K562 (cell line): ENCODE results near the gene HPCAL1. TPM values are rescaled to one million over a fixed set of nuclear protein-coding genes. Genes with fewer than 3 reads are reported as not detected.
A peak's percentile ranks its signal among the peaks of the same experiment; 100 is the strongest.

Source experiments
- ATAC-seq: fragments of 200-7000 bp; cut with Tn5 transposase; 3 replicates; pipeline ENCODE4 v1.9.1; 2020; ENCODE audit warnings: moderate library complexity
- BruUV-seq: library from RNA; stranded (reverse); fragments of 400-500 nt; replicated peaks from 2 replicates; lab custom pipeline; 2021; lab: Mats Ljungman, UMichigan
- CTCF ChIA-PET: fragments of 300-600 bp; formaldehyde crosslinking; extraction: SDS; loops from one replicate; lab custom pipeline; 2021; ENCODE audit warnings: low intra/inter-chr PET ratio; lab: Yijun Ruan, JAX
- POLR2A ChIA-PET: fragments of 300-600, 350-650 bp; sonication (Branson Sonifier 250); formaldehyde crosslinking; extraction: SDS; loops from one replicate; lab custom pipeline; 2021; ENCODE audit warnings: antibody characterized with exemption, inconsistent platforms; lab: Yijun Ruan, JAX
- DNase-seq, 4 experiments: peaks; one replicate each; pipeline versions ENCODE4 v3.0.0 to v3.0.0-alpha.2; 2011 to 2018; ENCODE audit warnings: low spot score in 3 of 4, mixed read lengths in 3 of 4; ENCODE audit errors: extremely low read depth in 1 of 4
- FAIRE-seq: peaks from 2 replicates; lab custom pipeline; 2011; peaks lifted over from hg19 to GRCh38; lab: Jason Lieb, UNC
- H2AFZ ChIP-seq: 2 replicates; pipeline ENCODE4 v1.6.0; 2011; ENCODE audit warnings: low read depth, low read length, control low read depth, inconsistent platforms
- H3K27ac ChIP-seq: fragments of 200-600 bp; 3 replicates; pipeline ENCODE4 v1.8.0; 2011; ENCODE audit warnings: low read depth, mild to moderate bottlenecking, control low read depth, inconsistent platforms, low read length, moderate library complexity, mixed read lengths; ENCODE audit errors: extremely low read depth
- H3K27me3 ChIP-seq, 2 experiments: fragments of 300-600 bp in 1 of 2; 2 replicates in 1 of 2; 3 replicates in 1 of 2; pipeline versions ENCODE4 v1.6.0 to v1.8.0; 2011; ENCODE audit warnings: inconsistent platforms in 2 of 2, low read length in 2 of 2, mild to moderate bottlenecking in 1 of 2, mixed read lengths in 1 of 2, moderate library complexity in 1 of 2; ENCODE audit not compliant: control insufficient read depth in 2 of 2, insufficient read depth in 2 of 2
- H3K36me3 ChIP-seq: fragments of 300-600 bp; 3 replicates; pipeline ENCODE4 v1.8.0; 2011; ENCODE audit warnings: mild to moderate bottlenecking, low read length, inconsistent platforms; ENCODE audit not compliant: control insufficient read depth, insufficient read depth
- H3K4me1 ChIP-seq, 2 experiments: fragments of 200-600 bp in 1 of 2; replicated peaks in 1 of 2; 2 replicates in 1 of 2; 3 replicates in 1 of 2; pipeline versions ENCODE4 v1.5.1 to v1.8.0; 2011; ENCODE audit warnings: inconsistent platforms in 2 of 2, low read length in 2 of 2, mild to moderate bottlenecking in 1 of 2, mixed read lengths in 1 of 2, moderate library complexity in 1 of 2; ENCODE audit not compliant: control insufficient read depth in 2 of 2, insufficient read depth in 2 of 2
- H3K4me2 ChIP-seq: 2 replicates; pipeline ENCODE4 v1.6.1; 2011; ENCODE audit warnings: low read length, control low read depth, inconsistent platforms, mixed read lengths; ENCODE audit not compliant: insufficient read depth
- H3K4me3 ChIP-seq: fragments of 200-600 bp; sonication (generic), shearing (Covaris generic); 2 replicates; pipeline ENCODE4 v1.5.1; 2016; ENCODE audit warnings: control low read depth, inconsistent platforms
- H3K79me2 ChIP-seq: fragments of 200-600 bp; 3 replicates; pipeline ENCODE4 v1.8.0; 2011; ENCODE audit warnings: low read length, inconsistent platforms; ENCODE audit not compliant: control insufficient read depth, insufficient read depth
- H3K9ac ChIP-seq, 2 experiments: 2 replicates each; pipeline versions ENCODE4 v1.6.0 to v1.6.1; 2011; ENCODE audit warnings: low read depth in 2 of 2, low read length in 2 of 2, control low read depth in 1 of 2, inconsistent platforms in 1 of 2, mild to moderate bottlenecking in 1 of 2, mixed read lengths in 1 of 2; ENCODE audit not compliant: insufficient read depth in 1 of 2
- H3K9me1 ChIP-seq: one replicate; pipeline ENCODE4 v1.6.0; 2011; ENCODE audit warnings: inconsistent platforms, mild to moderate bottlenecking, low read length, moderate library complexity; ENCODE audit not compliant: control insufficient read depth, insufficient read depth
- H3K9me3 ChIP-seq: replicated peaks from 2 replicates; pipeline ENCODE4 v1.5.1; 2011; ENCODE audit warnings: low read depth, low read length, inconsistent platforms; ENCODE audit not compliant: control insufficient read depth, insufficient read depth
- H4K20me1 ChIP-seq: replicated peaks from 2 replicates; pipeline ENCODE4 v1.6.1; 2011; ENCODE audit warnings: low read length, inconsistent platforms, mixed read lengths; ENCODE audit not compliant: control insufficient read depth, insufficient read depth
- CBX1 ChIP-seq: sonication (generic); IDR thresholded peaks from 2 replicates; pipeline ENCODE4 v1.6.1; 2016; ENCODE audit warnings: antibody characterized with exemption, low read depth, mild to moderate bottlenecking
- HCFC1 ChIP-seq: IDR thresholded peaks from 2 replicates; pipeline ENCODE4 v1.6.1; 2012; ENCODE audit warnings: low read depth, low read length, improper control_type of control experiment
- NFIC ChIP-seq: fragments of 450-650 bp; IDR thresholded peaks from 2 replicates; pipeline ENCODE4 v1.6.1; 2017; ENCODE audit warnings: mild to moderate bottlenecking, inconsistent platforms
- NUFIP1 ChIP-seq: fragments of 450-650 bp; IDR thresholded peaks from 2 replicates; pipeline ENCODE4 v1.6.1; 2018; ENCODE audit not compliant: partially characterized antibody
- POLR2AphosphoS2 ChIP-seq: IDR thresholded peaks from 2 replicates; pipeline ENCODE4 v1.6.1; 2012; ENCODE audit warnings: low read length, improper control_type of control experiment
- PTBP1 ChIP-seq: fragments of 200-400 bp; formaldehyde crosslinking; IDR thresholded peaks from 2 replicates; pipeline ENCODE4 v1.6.1; 2017; ENCODE audit warnings: low read depth, low read length
- RBM25 ChIP-seq: fragments of 200-400 bp; formaldehyde crosslinking; IDR thresholded peaks from 2 replicates; pipeline ENCODE4 v1.6.1; 2018; ENCODE audit warnings: low read length, low read depth, moderate library complexity; ENCODE audit not compliant: severe bottlenecking
- SMAD4 ChIP-seq: fragments of 250-450 bp; sonication (Bioruptor Pico); conservative IDR thresholded peaks from 2 replicates; pipeline ENCODE4 v1.8.0; 2021; ENCODE audit warnings: inconsistent platforms, mild to moderate bottlenecking, moderate library complexity
- UBTF ChIP-seq, 2 experiments: IDR thresholded peaks; 2 replicates each; pipeline ENCODE4 v1.6.1; 2012; ENCODE audit warnings: improper control_type of control experiment in 2 of 2, low read depth in 2 of 2, low read length in 2 of 2, borderline replicate concordance in 1 of 2
- ZBTB33 ChIP-seq: sonication (generic); formaldehyde crosslinking; IDR thresholded peaks from 2 replicates; pipeline ENCODE4 v1.8.1; 2023; ENCODE audit warnings: mild to moderate bottlenecking, missing genetic modification reagents
- ZNF239 ChIP-seq: fragments of 250-450 bp; sonication (Bioruptor Pico); IDR thresholded peaks from 2 replicates; pipeline ENCODE4 v1.4.0; 2020; ENCODE audit warnings: mild to moderate bottlenecking
- ZNF740 ChIP-seq, 3 experiments: fragments of 200-800 bp in 1 of 3; sonication (Bioruptor generic) in 1 of 3; sonication (generic) in 1 of 3; formaldehyde crosslinking in 1 of 3; IDR thresholded peaks; 2 replicates each; pipeline versions ENCODE4 v1.6.1 to v1.8.0; 2016 to 2022; ENCODE audit warnings: mild to moderate bottlenecking in 2 of 3, missing compliant biosample characterization in 2 of 3, missing genetic modification characterization in 2 of 3, missing genetic modification reagents in 1 of 3
- WGBS: fragments of 100-300 bp; shearing (Covaris generic); methylation state at CpG from one replicate; pipeline ENCODE4 v1.1.6; 2016; ENCODE audit warnings: low coverage, mixed read lengths; ENCODE audit not compliant: insufficient coverage; ENCODE audit errors: missing lambda C conversion rate; 5-methylcytosine and 5-hydroxymethylcytosine counted together
- in situ Hi-C: fragments of 300-500 bp; cut with MboI; formaldehyde crosslinking; loops from 4 replicates; pipeline ENCODE4 v1.15.0; 2018; ENCODE audit warnings: inconsistent platforms, mixed read lengths
- intact Hi-C: fragments of 100-400 bp; cut with micrococcal nuclease; formaldehyde crosslinking; loops from 2 replicates; pipeline ENCODE4 v1.14.2; 2022
- polyA plus RNA-seq, 8 experiments: library from polyadenylated mRNA; depleted of rRNA in 4 of 8; stranded (reverse) in 5 of 8; unstranded in 3 of 8; fragments of >200 nt; fragmentation: Nextera tagmentation in 2 of 8; fragmentation: Illumina TruSeq in 1 of 8; extraction: Ambion mirVana in 2 of 8; extraction: Trizol in 1 of 8; gene quantifications; 2 replicates each; pipeline versions ENCODE4 v1.2.1 to v1.2.3, GENCODE V29; 2011 to 2014; ENCODE audit warnings: inconsistent platforms in 1 of 8, missing spikeins in 1 of 8
- total RNA-seq, 7 experiments: library from RNA; depleted of rRNA in 6 of 7; stranded (reverse); fragments of >200 nt in 6 of 7; fragmentation: Illumina TruSeq in 2 of 7; extraction: Trizol in 2 of 7; gene quantifications; 2 replicates each; pipeline versions ENCODE4 v1.2.1 to v1.2.3, GENCODE V29; 2011 to 2021; ENCODE audit warnings: low replicate concordance in 1 of 7

HPCAL1 gene
- total and polyA plus RNA-seq, 9 of the 15 experiments (the other 6 are each of a cell fraction or from before 2014, with no cell fraction given) = 2.7 to 65.5 (median 23.9) TPM

GRCh38 chr2:10330700-10331026 is 28.0 kb downstream of the HPCAL1 start:
- Histone ChIP-seq H4K20me1 (peaks cover 13% of the 10 kb centered on the region), H3K4me2 (peak overlapping the region; percentile 80), H3K9ac (peak overlapping the region in 1 of 2 experiments; percentile 86; a peak in 2 of 4 replicates)
- no peak for FAIRE-seq
- POLR2A ChIA-PET = interaction anchor here (1.5 to 1.6 kb wide), 2 partner anchors 21 to 62 kb away, joined by 4 to 5 read pairs; no protein-coding TSS in a partner anchor
- in situ Hi-C loops = no loop called here
- TF ChIP-seq HCFC1 (no peak), UBTF (IDR thresholded peaks at IDR 0.05; ENCODE audit: borderline replicate concordance in 1 of 2, low read depth in 2 of 2, low read length in 2 of 2) (no peak), POLR2AphosphoS2 (no peak), ZNF239 (no peak), CBX1 (no peak), NUFIP1 (no peak), ZBTB33 (0 out of 2 replicates have a peak, but pooled peaks have one; percentile 26), ZNF740 (CRISPR knock-in tag; IDR thresholded peaks at IDR 0.05) (peak; percentile 47; the same call in 1 of the 2 replicates), ZNF740 (tag; IDR thresholded peaks at IDR 0.05) (no peak), RBM25 (no peak), PTBP1 (no peak), SMAD4 (CRISPR knock-in tag) (0 out of 2 replicates have a peak, but pooled peaks have one; percentile 19), NFIC (no peak)
- TF ChIP-seq, all 486 proteins: peak for 3
- Histone ChIP-seq H3K9me3 (peaks cover 9% of the 10 kb centered on the region), H3K9me1 (no peaks in the 10 kb centered on the region), H3K4me1 (peaks cover 54 to 72% of the 10 kb centered on the region in 2 experiments), H3K27ac (no peak overlapping the region), H3K27me3 (no peaks in the 10 kb centered on the region), H3K79me2 (peaks cover 97% of the 10 kb centered on the region), H3K36me3 (peaks cover 8% of the 10 kb centered on the region; the same call in 2 of the 3 replicates), H3K4me3 (no peak overlapping the region), H2AFZ (no peak overlapping the region)
- intact Hi-C loops = loop anchor here (2.0 to 5.0 kb wide), 3 partner anchors 24 to 78 kb away; no protein-coding TSS in a partner anchor
- CTCF ChIA-PET = no interaction called here
- 72% methylated on average over 8 of the region's 9 CpGs for WGBS
- no TSS peak for BruUV-seq
- no peak for ATAC-seq
- DNase-seq = no peak
